Measurements from ENCODE around the gene CERS6.

DNA sequence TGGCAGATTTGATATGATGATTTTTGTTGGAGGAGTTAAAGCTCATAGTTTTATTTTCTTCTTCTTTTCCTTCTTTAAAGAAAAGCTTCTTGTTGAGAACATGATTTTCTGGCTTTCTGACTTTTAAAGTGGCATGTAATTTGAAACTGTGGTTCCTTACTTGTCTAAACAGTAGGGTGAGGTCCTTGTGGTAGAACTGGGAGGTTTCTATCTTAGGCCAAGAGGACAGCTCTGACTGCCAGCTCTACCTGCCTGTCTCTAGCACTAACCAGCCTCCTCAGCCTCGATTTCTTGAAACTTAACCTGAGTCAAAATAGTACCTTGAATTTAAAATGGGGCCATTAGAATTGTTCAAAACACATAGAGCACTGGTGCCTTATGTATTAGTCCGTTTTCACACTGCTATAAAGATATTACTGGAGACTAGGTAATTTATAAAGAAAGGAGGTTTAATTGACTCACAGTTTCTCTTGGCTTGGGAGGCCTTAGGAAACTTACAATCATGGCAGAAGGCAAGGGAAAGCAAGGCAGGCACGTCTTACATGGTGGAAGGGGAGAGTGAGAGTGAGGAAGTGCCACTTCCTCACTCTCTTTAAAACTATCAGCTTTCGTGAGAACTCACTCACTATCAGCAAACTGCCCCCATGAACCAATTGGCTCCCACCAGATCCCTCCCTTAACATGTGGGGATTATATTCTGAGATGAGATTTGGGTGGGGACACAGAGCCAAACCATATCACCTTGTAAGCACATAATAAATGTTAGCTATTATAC, 119.0 kb downstream of the CERS6 start:
- TF ChIP-seq, protein P1, sequence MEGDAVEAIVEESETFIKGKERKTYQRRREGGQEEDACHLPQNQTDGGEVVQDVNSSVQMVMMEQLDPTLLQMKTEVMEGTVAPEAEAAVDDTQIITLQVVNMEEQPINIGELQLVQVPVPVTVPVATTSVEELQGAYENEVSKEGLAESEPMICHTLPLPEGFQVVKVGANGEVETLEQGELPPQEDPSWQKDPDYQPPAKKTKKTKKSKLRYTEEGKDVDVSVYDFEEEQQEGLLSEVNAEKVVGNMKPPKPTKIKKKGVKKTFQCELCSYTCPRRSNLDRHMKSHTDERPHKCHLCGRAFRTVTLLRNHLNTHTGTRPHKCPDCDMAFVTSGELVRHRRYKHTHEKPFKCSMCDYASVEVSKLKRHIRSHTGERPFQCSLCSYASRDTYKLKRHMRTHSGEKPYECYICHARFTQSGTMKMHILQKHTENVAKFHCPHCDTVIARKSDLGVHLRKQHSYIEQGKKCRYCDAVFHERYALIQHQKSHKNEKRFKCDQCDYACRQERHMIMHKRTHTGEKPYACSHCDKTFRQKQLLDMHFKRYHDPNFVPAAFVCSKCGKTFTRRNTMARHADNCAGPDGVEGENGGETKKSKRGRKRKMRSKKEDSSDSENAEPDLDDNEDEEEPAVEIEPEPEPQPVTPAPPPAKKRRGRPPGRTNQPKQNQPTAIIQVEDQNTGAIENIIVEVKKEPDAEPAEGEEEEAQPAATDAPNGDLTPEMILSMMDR (IDR thresholded peaks at IDR 0.05; ENCODE audit: low read depth, low read length, missing input control) = no peak
- TF ChIP-seq, protein P2, sequence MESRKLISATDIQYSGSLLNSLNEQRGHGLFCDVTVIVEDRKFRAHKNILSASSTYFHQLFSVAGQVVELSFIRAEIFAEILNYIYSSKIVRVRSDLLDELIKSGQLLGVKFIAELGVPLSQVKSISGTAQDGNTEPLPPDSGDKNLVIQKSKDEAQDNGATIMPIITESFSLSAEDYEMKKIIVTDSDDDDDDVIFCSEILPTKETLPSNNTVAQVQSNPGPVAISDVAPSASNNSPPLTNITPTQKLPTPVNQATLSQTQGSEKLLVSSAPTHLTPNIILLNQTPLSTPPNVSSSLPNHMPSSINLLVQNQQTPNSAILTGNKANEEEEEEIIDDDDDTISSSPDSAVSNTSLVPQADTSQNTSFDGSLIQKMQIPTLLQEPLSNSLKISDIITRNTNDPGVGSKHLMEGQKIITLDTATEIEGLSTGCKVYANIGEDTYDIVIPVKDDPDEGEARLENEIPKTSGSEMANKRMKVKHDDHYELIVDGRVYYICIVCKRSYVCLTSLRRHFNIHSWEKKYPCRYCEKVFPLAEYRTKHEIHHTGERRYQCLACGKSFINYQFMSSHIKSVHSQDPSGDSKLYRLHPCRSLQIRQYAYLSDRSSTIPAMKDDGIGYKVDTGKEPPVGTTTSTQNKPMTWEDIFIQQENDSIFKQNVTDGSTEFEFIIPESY (IDR thresholded peaks at IDR 0.05) = no peak
- TF ChIP-seq REST (IDR thresholded peaks at IDR 0.05) (no peak), SP1 (IDR thresholded peaks at IDR 0.05) (no peak), EGR1 (IDR thresholded peaks at IDR 0.05; ENCODE audit: low read depth in 2 of 2) (no peak), NR2F2 (IDR thresholded peaks at IDR 0.05) (no peak), YY1 (IDR thresholded peaks at IDR 0.05) (no peak), GABPA (IDR thresholded peaks at IDR 0.05 in 1 of 2, conservative IDR thresholded peaks at IDR 0.05 in 1 of 2) (no peak), HNF4A (conservative IDR thresholded peaks at IDR 0.05) (no peak), RAD21 (IDR thresholded peaks at IDR 0.05) (no peak)

Measured in liver (tissue), 3 donors.